Mesothelial cell of epicardium (in vitro differentiated cells): ENCODE measurements around the gene MAP3K8. TPM values are rescaled to one million over a fixed set of nuclear protein-coding genes. Genes with fewer than 3 reads are reported as not detected.

Experiments used
- DNase-seq, 2 experiments: peaks; one replicate each; pipeline ENCODE4 v3.0.0; 2021; ENCODE audit warnings: low spot score in 2 of 2; ENCODE audit not compliant: unreplicated experiment in 2 of 2
- H3K27ac Mint-ChIP-seq: 2 replicates; pipeline ENCODE4 v1.8.0; 2021; ENCODE audit warnings: mixed read lengths
- H3K27me3 Mint-ChIP-seq: 2 replicates; pipeline ENCODE4 v1.8.0; 2021; ENCODE audit warnings: low read depth, mixed read lengths
- H3K36me3 Mint-ChIP-seq: 2 replicates; pipeline ENCODE4 v1.8.0; 2021; ENCODE audit warnings: mixed read lengths
- H3K4me1 Mint-ChIP-seq: 2 replicates; pipeline ENCODE4 v1.8.0; 2021; ENCODE audit warnings: mixed read lengths
- H3K4me3 Mint-ChIP-seq: 2 replicates; pipeline ENCODE4 v1.8.0; 2021; ENCODE audit warnings: mild to moderate bottlenecking, moderate library complexity, mixed read lengths
- H3K9me3 Mint-ChIP-seq: 2 replicates; pipeline ENCODE4 v1.8.0; 2021; ENCODE audit warnings: mixed read lengths
- CTCF ChIP-seq: fragments of 200-600 bp; sonication (generic); IDR thresholded peaks from one replicate; pipeline ENCODE4 v1.5.0; 2021; ENCODE audit warnings: antibody characterized with exemption; ENCODE audit not compliant: unreplicated experiment
- total RNA-seq: library from RNA; stranded (reverse); gene quantifications from 3 replicates; pipeline ENCODE4 v1.2.1, GENCODE V29; 2021

The MAP3K8 gene
- total RNA-seq, 1 donor from 2014 or later: 25.0 TPM

GRCh38 chr10:30510932-30511700, 77.1 kb downstream of the MAP3K8 start:
- H3K27me3 Mint-ChIP-seq: no peaks in the 10 kb centered on the region
- H3K27ac Mint-ChIP-seq: no peak overlapping the region
- no peaks in the 10 kb centered on the region for H3K36me3 Mint-ChIP-seq
- no peaks in the 10 kb centered on the region for H3K9me3 Mint-ChIP-seq
- H3K4me1 Mint-ChIP-seq: no peaks in the 10 kb centered on the region
- no peak overlapping the region for H3K4me3 Mint-ChIP-seq
- no peak for TF ChIP-seq CTCF
- no peak for DNase-seq

Other genes with a start within 250 kb of the MAP3K8 start
- gene MTPAP, start 84.9 kb upstream of the MAP3K8 start, total RNA-seq: 38.4 to 39.7 TPM (median 38.6 TPM) in 3 replicates
- not detected in 3 replicates for gene LYZL2, start 195.6 kb downstream of the MAP3K8 start, total RNA-seq